Endothelial cell (in vitro differentiated cells): ENCODE data around the gene PKP3. TPM values are rescaled to one million over a fixed set of nuclear protein-coding genes. Genes with fewer than 3 reads are reported as not detected.

Source experiments
- DNase-seq: peaks from one replicate; pipeline ENCODE4 v3.0.0; 2021; ENCODE audit warnings: low spot score
- H3K27ac Mint-ChIP-seq: one replicate; pipeline ENCODE4 v1.8.0; 2021; ENCODE audit warnings: mixed read lengths, inconsistent platforms; ENCODE audit not compliant: unreplicated experiment
- H3K27me3 Mint-ChIP-seq: one replicate; pipeline ENCODE4 v1.8.0; 2021; ENCODE audit warnings: mild to moderate bottlenecking, moderate library complexity, mixed read lengths, inconsistent platforms; ENCODE audit not compliant: unreplicated experiment
- H3K36me3 Mint-ChIP-seq: one replicate; pipeline ENCODE4 v1.8.0; 2021; ENCODE audit warnings: mild to moderate bottlenecking, low read depth, mixed read lengths, inconsistent platforms; ENCODE audit not compliant: unreplicated experiment
- H3K4me1 Mint-ChIP-seq: one replicate; pipeline ENCODE4 v1.8.0; 2021; ENCODE audit warnings: mild to moderate bottlenecking, mixed read lengths, inconsistent platforms; ENCODE audit not compliant: unreplicated experiment
- H3K4me3 Mint-ChIP-seq: one replicate; pipeline ENCODE4 v1.8.0; 2021; ENCODE audit warnings: mild to moderate bottlenecking, mixed read lengths, inconsistent platforms; ENCODE audit not compliant: unreplicated experiment
- H3K9me3 Mint-ChIP-seq: one replicate; pipeline ENCODE4 v1.8.0; 2021; ENCODE audit warnings: mixed read lengths, inconsistent platforms; ENCODE audit not compliant: unreplicated experiment
- total RNA-seq: library from RNA; stranded (reverse); fragmentation: NEBNext Ultra II Directional; extraction: Animal tissue kit (Norgen Biotek cat#: 25700); gene quantifications from one replicate; pipeline ENCODE4 v1.2.1, GENCODE V29; 2021; ENCODE audit not compliant: unreplicated experiment
- TF ChIP-seq, protein P1 (sequence below): fragments of 200-600 bp; sonication (generic); IDR thresholded peaks from one replicate; pipeline ENCODE4 v1.5.0; 2021; ENCODE audit warnings: antibody characterized with exemption; ENCODE audit not compliant: unreplicated experiment

Gene PKP3
- total RNA-seq, 1 donor from 2014 or later = 0.49 TPM

DNA sequence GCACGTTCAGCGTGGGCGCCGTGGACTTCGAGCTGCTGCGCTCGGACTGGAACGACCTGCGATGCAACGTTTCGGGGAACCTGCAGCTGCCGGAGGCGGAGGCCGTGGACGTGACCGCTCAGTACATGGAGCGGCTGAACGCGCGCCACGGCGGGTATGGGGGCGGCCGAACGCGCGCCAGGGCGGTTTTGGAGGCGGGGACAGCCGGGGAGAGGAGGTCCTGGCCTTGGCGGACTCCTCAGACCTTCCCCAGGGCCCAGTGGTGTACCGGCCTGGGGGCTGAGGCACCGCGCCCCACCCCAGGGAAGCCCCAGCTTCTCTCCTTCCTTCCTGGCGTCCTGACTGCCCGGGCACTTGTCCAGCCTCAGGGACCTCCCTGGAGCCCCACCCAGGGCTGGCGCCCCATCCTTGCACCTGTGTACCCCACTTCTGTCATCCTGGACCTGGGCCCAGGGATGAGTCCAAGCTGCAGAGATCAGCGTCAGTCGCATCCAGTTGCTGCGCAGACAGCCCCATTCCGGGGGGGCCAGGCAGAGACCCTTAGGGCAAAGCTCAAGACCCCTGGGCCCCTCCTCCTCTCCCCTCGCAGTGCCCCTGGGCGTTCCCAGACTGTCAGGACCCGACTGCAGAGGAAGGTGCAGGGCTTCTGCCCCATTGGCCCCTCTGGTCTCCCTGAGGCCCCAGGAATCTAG, 16.7 kb upstream of the PKP3 start:
- TF ChIP-seq, protein P1, sequence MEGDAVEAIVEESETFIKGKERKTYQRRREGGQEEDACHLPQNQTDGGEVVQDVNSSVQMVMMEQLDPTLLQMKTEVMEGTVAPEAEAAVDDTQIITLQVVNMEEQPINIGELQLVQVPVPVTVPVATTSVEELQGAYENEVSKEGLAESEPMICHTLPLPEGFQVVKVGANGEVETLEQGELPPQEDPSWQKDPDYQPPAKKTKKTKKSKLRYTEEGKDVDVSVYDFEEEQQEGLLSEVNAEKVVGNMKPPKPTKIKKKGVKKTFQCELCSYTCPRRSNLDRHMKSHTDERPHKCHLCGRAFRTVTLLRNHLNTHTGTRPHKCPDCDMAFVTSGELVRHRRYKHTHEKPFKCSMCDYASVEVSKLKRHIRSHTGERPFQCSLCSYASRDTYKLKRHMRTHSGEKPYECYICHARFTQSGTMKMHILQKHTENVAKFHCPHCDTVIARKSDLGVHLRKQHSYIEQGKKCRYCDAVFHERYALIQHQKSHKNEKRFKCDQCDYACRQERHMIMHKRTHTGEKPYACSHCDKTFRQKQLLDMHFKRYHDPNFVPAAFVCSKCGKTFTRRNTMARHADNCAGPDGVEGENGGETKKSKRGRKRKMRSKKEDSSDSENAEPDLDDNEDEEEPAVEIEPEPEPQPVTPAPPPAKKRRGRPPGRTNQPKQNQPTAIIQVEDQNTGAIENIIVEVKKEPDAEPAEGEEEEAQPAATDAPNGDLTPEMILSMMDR = no peak
- H3K4me3 Mint-ChIP-seq = no peak overlapping the region
- H3K27me3 Mint-ChIP-seq = peaks cover 4% of the 10 kb centered on the region
- H3K27ac Mint-ChIP-seq = no peak overlapping the region
- H3K9me3 Mint-ChIP-seq = no peaks in the 10 kb centered on the region
- peaks cover 5% of the 10 kb centered on the region for H3K36me3 Mint-ChIP-seq
- no peak for DNase-seq
- H3K4me1 Mint-ChIP-seq = no peaks in the 10 kb centered on the region

DNA sequence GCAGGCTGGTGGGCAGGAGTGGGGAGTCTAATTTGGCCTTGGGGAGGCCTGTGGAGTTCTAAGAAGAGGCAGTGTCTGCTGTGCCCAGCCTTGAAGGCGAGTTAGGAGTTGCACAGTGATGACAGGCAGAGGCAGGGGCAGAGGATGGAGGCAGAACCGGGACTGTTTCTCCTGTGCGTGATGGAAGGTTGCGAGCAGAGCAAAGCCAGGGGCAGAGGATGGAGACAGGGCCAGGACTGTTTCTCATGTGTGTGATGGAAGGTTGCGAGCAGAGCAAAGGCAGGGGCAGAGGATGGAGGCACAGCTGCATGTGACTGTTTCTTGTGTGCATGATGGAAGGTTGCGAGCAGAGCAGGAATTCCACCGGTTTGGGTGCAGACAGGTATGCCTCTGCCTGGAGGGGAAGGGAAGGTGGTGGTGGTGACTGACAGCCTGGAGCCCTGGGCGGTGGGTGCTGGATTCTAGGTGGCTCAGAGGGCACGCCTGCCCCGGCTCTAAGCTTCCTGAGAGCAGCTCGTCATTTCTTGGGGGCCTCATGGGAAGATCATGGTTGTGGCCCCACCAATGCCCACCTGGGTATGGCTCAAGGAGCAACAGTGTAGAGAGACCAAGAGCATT, 16.0 kb upstream of the PKP3 start:
- Mint-ChIP-seq H3K9me3 (no peaks in the 10 kb centered on the region), H3K27ac (no peak overlapping the region), H3K36me3 (peaks cover 5% of the 10 kb centered on the region), H3K27me3 (peaks cover 3% of the 10 kb centered on the region), H3K4me1 (no peaks in the 10 kb centered on the region), H3K4me3 (no peak overlapping the region)
- TF ChIP-seq, protein P1 = no peak
- DNase-seq = no peak

DNA sequence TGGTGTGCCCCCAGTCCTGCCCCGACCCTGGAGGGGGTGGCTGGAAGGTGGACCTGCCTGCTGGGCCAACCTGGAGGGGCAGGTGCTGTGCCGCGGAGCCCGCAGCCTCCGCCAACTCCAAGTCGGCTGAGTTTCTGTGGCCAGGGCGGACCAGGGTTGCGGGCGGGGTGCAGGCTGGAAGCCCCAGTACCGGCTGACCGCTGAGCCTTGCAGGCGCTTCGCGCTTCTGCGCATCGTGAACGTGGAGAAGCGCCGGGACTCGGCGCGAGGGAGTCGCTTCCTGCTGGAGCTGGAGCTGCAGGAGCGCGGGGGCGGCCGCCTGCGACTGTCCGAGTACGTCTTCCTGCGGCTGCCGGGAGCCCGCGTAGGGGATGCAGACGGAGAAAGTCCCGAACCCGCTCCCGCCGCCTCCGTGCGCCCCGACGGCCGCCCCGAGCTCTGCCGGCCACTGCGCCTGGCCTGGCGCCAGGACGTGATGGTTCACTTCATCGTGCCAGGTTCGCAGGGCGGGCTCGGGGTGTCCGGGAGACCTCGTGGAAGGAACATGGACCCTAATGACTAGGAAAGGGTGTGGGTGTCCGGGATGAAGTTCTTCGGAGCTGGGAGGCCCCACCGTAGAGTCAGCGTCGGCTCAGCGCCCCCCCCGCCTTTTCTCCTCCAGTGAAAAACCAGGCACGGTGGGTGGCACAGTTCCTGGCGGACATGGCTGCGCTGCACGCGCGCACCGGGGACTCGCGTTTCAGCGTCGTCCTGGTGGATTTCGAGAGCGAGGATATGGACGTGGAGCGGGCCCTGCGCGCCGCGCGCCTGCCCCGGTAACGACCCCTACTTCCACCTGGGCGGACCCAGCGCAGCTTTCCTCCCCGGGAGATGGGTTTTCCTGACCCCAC, 14.6 kb upstream of the PKP3 start:
- Mint-ChIP-seq H3K36me3 (peaks cover 11% of the 10 kb centered on the region), H3K27me3 (peaks cover 8% of the 10 kb centered on the region), H3K4me3 (no peak overlapping the region), H3K27ac (no peak overlapping the region), H3K4me1 (no peaks in the 10 kb centered on the region), H3K9me3 (no peaks in the 10 kb centered on the region)
- TF ChIP-seq, protein P1 = no peak
- DNase-seq = no peak

DNA sequence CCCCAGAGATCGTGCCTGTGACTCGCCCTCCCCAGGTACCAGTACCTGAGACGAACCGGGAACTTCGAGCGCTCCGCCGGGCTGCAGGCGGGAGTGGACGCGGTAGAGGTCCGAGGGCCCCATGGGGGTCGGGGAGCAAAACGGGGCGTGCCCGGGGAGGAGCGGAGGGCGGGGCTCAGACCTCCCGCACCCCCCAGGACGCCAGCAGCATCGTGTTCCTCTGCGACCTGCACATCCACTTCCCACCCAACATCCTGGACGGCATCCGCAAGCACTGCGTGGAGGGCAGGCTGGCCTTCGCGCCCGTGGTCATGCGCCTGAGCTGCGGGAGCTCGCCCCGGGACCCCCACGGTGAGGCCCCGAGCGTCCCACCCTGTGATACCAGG, 13.9 kb upstream of the PKP3 start:
- Mint-ChIP-seq H3K27me3 (peaks cover 8% of the 10 kb centered on the region), H3K9me3 (no peaks in the 10 kb centered on the region), H3K4me3 (no peak overlapping the region), H3K4me1 (no peaks in the 10 kb centered on the region), H3K27ac (no peak overlapping the region), H3K36me3 (peaks cover 11% of the 10 kb centered on the region)
- TF ChIP-seq, protein P1 = no peak
- no peak for DNase-seq

DNA sequence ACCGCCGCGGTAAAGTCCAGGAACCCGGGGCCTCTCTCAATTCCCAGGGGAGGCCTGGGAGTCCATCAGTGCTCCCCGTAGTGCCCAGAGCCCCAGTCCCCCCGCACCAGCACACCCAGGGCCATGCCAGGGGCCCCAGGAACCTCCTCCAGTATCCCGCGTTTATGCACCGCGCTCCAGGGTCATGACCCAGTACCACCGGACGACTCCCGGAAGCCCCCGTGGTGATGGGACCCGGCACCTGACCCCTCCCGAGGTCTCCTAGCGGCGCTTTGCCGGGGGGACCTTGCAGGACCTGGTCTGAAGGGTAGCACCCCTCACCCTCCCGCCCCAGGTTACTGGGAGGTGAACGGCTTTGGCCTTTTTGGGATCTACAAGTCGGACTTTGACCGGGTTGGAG, 13.5 kb upstream of the PKP3 start:
- no peaks in the 10 kb centered on the region for H3K4me1 Mint-ChIP-seq
- TF ChIP-seq, protein P1 = no peak
- DNase-seq = no peak
- peaks cover 11% of the 10 kb centered on the region for H3K36me3 Mint-ChIP-seq
- H3K9me3 Mint-ChIP-seq = no peaks in the 10 kb centered on the region
- H3K4me3 Mint-ChIP-seq = no peak overlapping the region
- peaks cover 8% of the 10 kb centered on the region for H3K27me3 Mint-ChIP-seq
- no peak overlapping the region for H3K27ac Mint-ChIP-seq
